Body of pancreas (tissue), 4 donors: ENCODE measurements around the gene AFF3. TPM values are rescaled to one million over a fixed set of nuclear protein-coding genes. Genes with fewer than 3 reads are reported as not detected.

Experiments
- ATAC-seq: fragments of 150-250 bp; one replicate; pipeline ENCODE4 v1.9.1; 2016
- DNase-seq, 4 donors: peaks; one replicate each; pipeline ENCODE4 v3.0.0-alpha.2; 2019
- H3K27ac ChIP-seq, 4 donors: fragments of 200-600 bp; sonication (generic); 1 replicate in 3 of 4; 2 replicates in 1 of 4; pipeline versions ENCODE4 v1.5.1 to v1.6.1; 2016 to 2019; ENCODE audit warnings: mild to moderate bottlenecking in 1 of 4, mixed read lengths in 1 of 4, moderate library complexity in 1 of 4
- H3K27me3 ChIP-seq, 2 donors: fragments of 200-600 bp; sonication (generic); one replicate each; pipeline ENCODE4 v1.6.0; 2016; ENCODE audit warnings: mild to moderate bottlenecking in 1 of 2
- H3K36me3 ChIP-seq, 2 donors: fragments of 200-600 bp; sonication (generic); replicated peaks in 1 of 2; 2 replicates each; pipeline ENCODE4 v1.5.1; 2016; ENCODE audit warnings: low read depth in 2 of 2; ENCODE audit not compliant: insufficient read depth in 1 of 2
- H3K4me1 ChIP-seq: fragments of 200-600 bp; sonication (generic); one replicate; pipeline ENCODE4 v1.6.0; 2016
- H3K4me3 ChIP-seq, 2 donors: fragments of 200-600 bp; sonication (generic); 1 replicate in 1 of 2; 2 replicates in 1 of 2; pipeline ENCODE4 v1.5.1; 2016 to 2019
- H3K9me3 ChIP-seq, 3 donors: fragments of 200-600 bp; sonication (generic); 1 replicate in 2 of 3; 2 replicates in 1 of 3; pipeline ENCODE4 v1.5.1; 2016
- CTCF ChIP-seq, 7 experiments: fragments of 450-650 bp in 4 of 7; fragments of 200-600 bp in 3 of 7; sonication (generic) in 3 of 7; IDR thresholded peaks; one replicate each; pipeline ENCODE4 v1.5.1; 2016 to 2019; ENCODE audit warnings: antibody characterized with exemption in 7 of 7
- POLR2A ChIP-seq, 3 donors: fragments of 450-650 bp; IDR thresholded peaks; one replicate each; pipeline ENCODE4 v1.6.1; 2016; ENCODE audit warnings: antibody characterized with exemption in 3 of 3, mild to moderate bottlenecking in 2 of 3
- WGBS, 2 donors: methylation state at CpG; one replicate each; pipeline ENCODE4 v1.1.5; 2017; 5-methylcytosine and 5-hydroxymethylcytosine counted together
- intact Hi-C: fragments of 100-400 bp; cut with DNase I; formaldehyde crosslinking; loops from one replicate; pipeline ENCODE4 v1.15.1; 2023
- total RNA-seq, 2 donors: library from RNA; depleted of rRNA; stranded (reverse); fragments of >200 nt; gene quantifications; one replicate each; pipeline ENCODE4 v1.1.0, GENCODE V29; 2016

AFF3 gene
- total RNA-seq, 2 donors from 2014 or later = 0.52 to 0.99 TPM

GRCh38 chr2:99846462-99847107 is 295.8 kb downstream of the AFF3 start:
- Histone ChIP-seq H3K4me3 (no peak overlapping the region), H3K27ac (no peak overlapping the region), H3K4me1 (peaks cover 16% of the 10 kb centered on the region), H3K9me3 (no peaks in the 10 kb centered on the region), H3K36me3 (no peaks in the 10 kb centered on the region), H3K27me3 (no peaks in the 10 kb centered on the region)
- intact Hi-C loops = no loop called here
- TF ChIP-seq CTCF (IDR thresholded peaks at IDR 0.05) = no peak
- no peak for TF ChIP-seq POLR2A (IDR thresholded peaks at IDR 0.05)
- WGBS, 2 donors = 82 to 85% methylated on average over 5 of the region's 5 CpGs
- no peak for ATAC-seq
- no peak for DNase-seq

GRCh38 chr2:99845296-99845695 is 297.1 kb downstream of the AFF3 start:
- intact Hi-C loops = no loop called here
- 74 to 87% methylated on average over 5 of the region's 5 CpGs for WGBS, 2 donors
- H3K27me3 ChIP-seq = no peaks in the 10 kb centered on the region
- no peak overlapping the region for H3K27ac ChIP-seq
- peaks cover 4% of the 10 kb centered on the region for H3K4me1 ChIP-seq
- ATAC-seq (no peak), DNase-seq (no peak)
- H3K4me3 ChIP-seq = no peak overlapping the region
- TF ChIP-seq CTCF (IDR thresholded peaks at IDR 0.05) = no peak
- TF ChIP-seq POLR2A (IDR thresholded peaks at IDR 0.05) = no peak
- no peaks in the 10 kb centered on the region for H3K9me3 ChIP-seq
- H3K36me3 ChIP-seq = no peaks in the 10 kb centered on the region

- Histone ChIP-seq H3K4me3 (no peak overlapping the region), H3K4me1 (no peaks in the 10 kb centered on the region), H3K9me3 (no peaks in the 10 kb centered on the region), H3K36me3 (no peaks in the 10 kb centered on the region), H3K27ac (no peak overlapping the region), H3K27me3 (no peaks in the 10 kb centered on the region)
- ATAC-seq = no peak
- TF ChIP-seq CTCF (IDR thresholded peaks at IDR 0.05) = no peak
- TF ChIP-seq POLR2A (IDR thresholded peaks at IDR 0.05) = no peak
- DNase-seq = no peak
- WGBS, 2 donors = 80 to 83% methylated on average over 4 of the region's 4 CpGs
- intact Hi-C loops = no loop called here
These were observed 299.9 kb downstream of the AFF3 start for GRCh38 chr2:99842451-99842850.

- no peak overlapping the region for H3K27ac ChIP-seq
- no peak overlapping the region for H3K4me3 ChIP-seq
- WGBS, 2 donors = 63% methylated on average over 3 of the region's 3 CpGs
- intact Hi-C loops = no loop called here
- no peak for DNase-seq
- no peak for TF ChIP-seq POLR2A (IDR thresholded peaks at IDR 0.05)
- no peak for TF ChIP-seq CTCF (IDR thresholded peaks at IDR 0.05)
- H3K36me3 ChIP-seq = no peaks in the 10 kb centered on the region
- no peak for ATAC-seq
- no peaks in the 10 kb centered on the region for H3K9me3 ChIP-seq
- no peaks in the 10 kb centered on the region for H3K4me1 ChIP-seq
- H3K27me3 ChIP-seq = no peaks in the 10 kb centered on the region
These were observed 300.6 kb downstream of the AFF3 start for GRCh38 chr2:99841749-99842148.

- Histone ChIP-seq H3K4me1 (no peaks in the 10 kb centered on the region), H3K4me3 (no peak overlapping the region), H3K36me3 (no peaks in the 10 kb centered on the region), H3K27me3 (no peaks in the 10 kb centered on the region), H3K9me3 (no peaks in the 10 kb centered on the region), H3K27ac (no peak overlapping the region)
- DNase-seq (no peak), ATAC-seq (no peak)
- WGBS, 2 donors = 71 to 81% methylated on average over 3 of the region's 3 CpGs
- intact Hi-C loops = no loop called here
- TF ChIP-seq CTCF (IDR thresholded peaks at IDR 0.05) (no peak), POLR2A (IDR thresholded peaks at IDR 0.05) (no peak)
These were observed 301.6 kb downstream of the AFF3 start for GRCh38 chr2:99840831-99841230.
